ENCODE measurements around the gene PIK3R3.

The PIK3R3 gene

DNA sequence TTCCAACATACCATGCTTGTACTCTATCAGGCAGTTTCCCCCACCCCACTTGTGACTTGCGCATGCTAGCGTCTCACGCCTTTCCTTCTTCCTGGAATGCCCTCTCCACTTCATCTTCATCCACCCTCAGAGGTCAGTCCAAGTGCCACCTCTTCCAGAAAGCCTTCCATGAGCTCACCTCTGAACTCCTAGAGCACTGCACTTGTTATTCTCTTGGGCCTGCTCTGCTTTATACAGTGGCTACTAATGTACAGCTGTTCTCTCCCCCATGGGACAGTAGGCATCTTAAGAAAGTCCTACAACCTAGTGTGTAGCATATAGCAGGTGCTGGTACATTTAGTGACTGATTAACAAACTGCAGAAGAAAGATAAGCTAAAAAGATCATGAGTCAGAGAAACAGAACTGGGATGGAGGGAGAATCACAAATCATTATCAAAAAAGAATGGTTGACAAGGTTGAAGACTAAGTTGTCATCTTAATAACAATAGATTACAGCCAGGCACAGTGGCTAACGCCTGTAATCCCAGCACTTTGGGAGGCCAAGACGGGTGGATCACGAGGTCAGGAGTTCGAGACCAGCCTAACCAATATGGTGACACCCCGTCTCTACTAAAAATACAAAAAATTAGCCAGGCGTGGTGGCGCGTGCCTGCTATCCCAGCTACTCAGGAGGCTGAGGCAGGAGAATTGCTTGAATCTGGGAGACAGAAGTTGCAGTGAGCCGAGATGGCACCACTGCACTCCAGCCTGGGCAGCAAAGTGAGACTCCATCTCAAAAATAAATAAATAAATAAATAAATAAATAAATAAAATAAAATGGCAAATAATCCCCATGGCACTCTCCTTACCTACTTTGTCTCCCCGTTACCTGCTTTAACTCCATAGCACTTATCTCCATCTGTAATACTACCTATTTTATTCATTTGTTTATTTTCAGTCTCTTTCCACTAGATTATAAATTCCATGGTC is 26.2 kb upstream of the PIK3R3 start:
- Histone ChIP-seq H3F3A (ENCODE audit: insufficient read depth) (no peaks in the 10 kb centered on the region), H3K36me3 (ENCODE audit: low read length) (no peaks in the 10 kb centered on the region), H3K27me3 (ENCODE audit: low read length) (no peaks in the 10 kb centered on the region), H2AFZ (ENCODE audit: low read depth, low read length, severe bottlenecking) (no peak overlapping the region), H3K9me3 (ENCODE audit: insufficient read depth, low read length) (no peaks in the 10 kb centered on the region), H3K9ac (ENCODE audit: low read length) (no peak overlapping the region), H3K79me2 (ENCODE audit: insufficient read depth, low read length) (no peaks in the 10 kb centered on the region), H4K20me1 (ENCODE audit: low read depth, low read length) (no peaks in the 10 kb centered on the region), H3K27ac (ENCODE audit: low read depth, low read length) (no peak overlapping the region), H3K4me2 (ENCODE audit: low read depth, low read length, poor library complexity, severe bottlenecking) (no peak overlapping the region), H3K4me3 (ENCODE audit: insufficient read depth, low read length, poor library complexity, severe bottlenecking) (no peak overlapping the region), H3K9me2 (replicated peaks; ENCODE audit: insufficient read depth, low read length) (no peaks in the 10 kb centered on the region)
- TF ChIP-seq, protein P1, sequence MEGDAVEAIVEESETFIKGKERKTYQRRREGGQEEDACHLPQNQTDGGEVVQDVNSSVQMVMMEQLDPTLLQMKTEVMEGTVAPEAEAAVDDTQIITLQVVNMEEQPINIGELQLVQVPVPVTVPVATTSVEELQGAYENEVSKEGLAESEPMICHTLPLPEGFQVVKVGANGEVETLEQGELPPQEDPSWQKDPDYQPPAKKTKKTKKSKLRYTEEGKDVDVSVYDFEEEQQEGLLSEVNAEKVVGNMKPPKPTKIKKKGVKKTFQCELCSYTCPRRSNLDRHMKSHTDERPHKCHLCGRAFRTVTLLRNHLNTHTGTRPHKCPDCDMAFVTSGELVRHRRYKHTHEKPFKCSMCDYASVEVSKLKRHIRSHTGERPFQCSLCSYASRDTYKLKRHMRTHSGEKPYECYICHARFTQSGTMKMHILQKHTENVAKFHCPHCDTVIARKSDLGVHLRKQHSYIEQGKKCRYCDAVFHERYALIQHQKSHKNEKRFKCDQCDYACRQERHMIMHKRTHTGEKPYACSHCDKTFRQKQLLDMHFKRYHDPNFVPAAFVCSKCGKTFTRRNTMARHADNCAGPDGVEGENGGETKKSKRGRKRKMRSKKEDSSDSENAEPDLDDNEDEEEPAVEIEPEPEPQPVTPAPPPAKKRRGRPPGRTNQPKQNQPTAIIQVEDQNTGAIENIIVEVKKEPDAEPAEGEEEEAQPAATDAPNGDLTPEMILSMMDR (IDR thresholded peaks at IDR 0.05; ENCODE audit: insufficient read depth, low read length, poor library complexity, severe bottlenecking): no peak

DNA sequence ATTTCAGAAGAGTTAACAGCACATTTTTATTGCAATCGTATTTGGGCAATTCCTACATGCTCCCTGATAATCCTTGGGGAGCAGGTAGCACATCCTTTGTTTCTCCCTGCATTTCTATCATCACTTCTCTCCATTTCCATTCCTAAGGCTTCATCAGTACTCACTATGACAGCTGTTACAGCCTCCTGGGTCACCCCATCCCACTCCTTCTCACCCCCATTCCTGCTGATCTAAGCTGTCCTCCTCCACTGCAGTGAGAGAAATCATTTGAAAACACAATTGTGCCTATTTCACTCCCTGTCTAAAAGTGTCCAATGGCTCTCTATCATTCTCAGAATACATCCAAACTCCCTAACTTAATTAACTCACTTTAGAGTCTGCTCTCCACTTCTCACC is 25.5 kb upstream of the PIK3R3 start:
- Histone ChIP-seq H3K27ac (ENCODE audit: low read depth, low read length) (no peak overlapping the region), H3K9me2 (replicated peaks; ENCODE audit: insufficient read depth, low read length) (no peaks in the 10 kb centered on the region), H3K27me3 (ENCODE audit: low read length) (no peaks in the 10 kb centered on the region), H2AFZ (ENCODE audit: low read depth, low read length, severe bottlenecking) (no peak overlapping the region), H3F3A (ENCODE audit: insufficient read depth) (no peaks in the 10 kb centered on the region), H3K79me2 (ENCODE audit: insufficient read depth, low read length) (no peaks in the 10 kb centered on the region), H4K20me1 (ENCODE audit: low read depth, low read length) (no peaks in the 10 kb centered on the region), H3K4me2 (ENCODE audit: low read depth, low read length, poor library complexity, severe bottlenecking) (no peak overlapping the region), H3K9me3 (ENCODE audit: insufficient read depth, low read length) (no peaks in the 10 kb centered on the region), H3K36me3 (ENCODE audit: low read length) (no peaks in the 10 kb centered on the region), H3K4me3 (ENCODE audit: insufficient read depth, low read length, poor library complexity, severe bottlenecking) (no peak overlapping the region), H3K9ac (ENCODE audit: low read length) (no peak overlapping the region)
- TF ChIP-seq, protein P1 (IDR thresholded peaks at IDR 0.05; ENCODE audit: insufficient read depth, low read length, poor library complexity, severe bottlenecking): no peak
- no peak for TF ChIP-seq EZH2phosphoT487 (conservative IDR thresholded peaks at IDR 0.05; ENCODE audit: low read length)

DNA sequence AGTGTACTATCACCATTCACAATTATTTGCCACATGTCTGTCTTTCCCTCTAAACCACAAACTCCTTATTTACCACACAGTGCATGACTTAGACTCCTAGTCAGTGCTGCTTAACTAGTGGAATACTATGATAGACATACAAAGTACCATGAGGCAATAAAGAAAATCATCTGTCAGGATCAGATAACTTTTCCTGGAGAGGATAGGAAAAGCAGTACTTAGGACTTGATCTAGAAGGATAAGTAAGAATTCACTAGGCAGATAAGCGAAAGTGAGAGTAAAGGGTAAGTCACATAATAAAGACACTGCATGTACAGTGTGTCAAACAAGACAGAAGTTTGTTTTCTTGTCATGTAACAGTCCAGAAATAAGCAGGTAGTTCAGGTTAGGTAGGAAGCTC is 21.3 kb upstream of the PIK3R3 start:
- H3F3A ChIP-seq (ENCODE audit: insufficient read depth): no peaks in the 10 kb centered on the region
- no peak overlapping the region for H3K4me2 ChIP-seq (ENCODE audit: low read depth, low read length, poor library complexity, severe bottlenecking)
- H3K36me3 ChIP-seq (ENCODE audit: low read length): no peaks in the 10 kb centered on the region
- H3K27ac ChIP-seq (ENCODE audit: low read depth, low read length): no peak overlapping the region
- H3K4me3 ChIP-seq (ENCODE audit: insufficient read depth, low read length, poor library complexity, severe bottlenecking): no peak overlapping the region
- no peaks in the 10 kb centered on the region for H3K9me2 ChIP-seq (replicated peaks; ENCODE audit: insufficient read depth, low read length)
- no peaks in the 10 kb centered on the region for H3K27me3 ChIP-seq (ENCODE audit: low read length)
- H4K20me1 ChIP-seq (ENCODE audit: low read depth, low read length): no peaks in the 10 kb centered on the region
- TF ChIP-seq, protein P1 (IDR thresholded peaks at IDR 0.05; ENCODE audit: insufficient read depth, low read length, poor library complexity, severe bottlenecking): no peak
- TF ChIP-seq EZH2phosphoT487 (conservative IDR thresholded peaks at IDR 0.05; ENCODE audit: low read length): no peak
- no peak overlapping the region for H2AFZ ChIP-seq (ENCODE audit: low read depth, low read length, severe bottlenecking)
- no peaks in the 10 kb centered on the region for H3K9me3 ChIP-seq (ENCODE audit: insufficient read depth, low read length)
- no peaks in the 10 kb centered on the region for H3K79me2 ChIP-seq (ENCODE audit: insufficient read depth, low read length)
- no peak overlapping the region for H3K9ac ChIP-seq (ENCODE audit: low read length)
